Stimulated activated CD8-positive, alpha-beta memory T cell treated with anti-CD3 and anti-CD28 coated beads, Interleukin-15, amount 100 ng/mL, for 48 hours (primary cell): Measurements from ENCODE around the gene B4GAT1.

Source experiments
- DNase-seq, 2 donors: peaks; one replicate each; pipeline ENCODE4 v3.0.0-alpha.2; 2020; ENCODE audit warnings: low read depth in 2 of 2

The B4GAT1 gene

DNA sequence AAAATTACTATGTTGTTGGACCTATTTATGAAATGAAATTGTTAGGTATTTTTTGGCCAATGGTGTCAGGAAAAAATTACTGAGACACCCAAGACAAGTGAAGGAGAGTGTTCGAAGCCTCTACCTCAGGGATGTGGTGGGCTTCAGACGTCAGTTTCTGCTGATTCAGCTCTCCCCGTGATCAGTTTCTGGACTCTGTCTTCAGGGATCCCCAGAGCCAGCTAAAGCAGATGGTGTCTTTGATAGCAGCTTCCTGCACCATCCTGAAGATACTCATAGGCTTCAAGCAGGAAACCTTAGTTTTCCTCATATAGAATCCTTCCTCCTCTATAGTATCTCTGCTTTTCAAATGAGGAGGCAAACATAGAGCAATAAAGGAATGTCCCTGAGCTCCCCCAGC is 38.0 kb downstream of the B4GAT1 start:
- no peak for DNase-seq

DNA sequence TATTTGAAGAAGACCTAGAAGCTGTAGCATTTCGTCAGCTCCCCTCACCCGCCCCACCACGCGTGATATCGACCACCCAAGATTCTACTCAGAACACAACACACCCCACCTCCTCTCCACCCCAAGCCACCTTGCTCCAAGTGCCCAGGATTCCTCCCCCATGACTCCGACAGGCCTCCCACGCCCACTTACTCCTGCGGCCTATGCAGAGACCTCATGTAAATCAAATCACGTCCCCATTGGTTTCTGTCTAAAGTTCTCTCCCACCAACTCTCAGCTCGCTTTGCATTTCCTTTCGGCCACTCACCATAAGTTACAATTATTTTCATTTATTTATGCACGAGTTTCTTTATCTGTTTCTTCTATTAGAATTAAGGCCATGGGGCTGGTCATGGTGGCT is 44.8 kb downstream of the B4GAT1 start:
- no peak for DNase-seq

DNA sequence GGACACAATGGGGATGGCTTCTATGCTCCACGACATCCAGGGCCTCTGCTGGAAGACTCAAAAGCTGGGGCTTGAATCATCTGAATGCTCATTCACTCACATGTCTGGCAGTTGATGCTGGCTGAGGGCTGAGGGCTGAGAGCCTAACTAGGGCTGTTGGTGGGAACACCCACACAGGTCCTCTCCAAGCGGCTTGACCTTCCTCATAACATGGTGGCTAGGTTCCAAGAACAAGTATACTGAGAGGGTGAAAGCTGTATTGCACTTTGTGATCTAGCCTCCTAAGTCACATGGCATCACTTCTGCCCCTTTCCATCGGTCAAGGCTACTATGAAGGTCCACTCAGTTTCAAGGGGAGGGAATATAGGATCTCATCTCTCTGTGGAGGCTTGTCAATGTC is 48.2 kb downstream of the B4GAT1 start:
- DNase-seq: no peak

DNA sequence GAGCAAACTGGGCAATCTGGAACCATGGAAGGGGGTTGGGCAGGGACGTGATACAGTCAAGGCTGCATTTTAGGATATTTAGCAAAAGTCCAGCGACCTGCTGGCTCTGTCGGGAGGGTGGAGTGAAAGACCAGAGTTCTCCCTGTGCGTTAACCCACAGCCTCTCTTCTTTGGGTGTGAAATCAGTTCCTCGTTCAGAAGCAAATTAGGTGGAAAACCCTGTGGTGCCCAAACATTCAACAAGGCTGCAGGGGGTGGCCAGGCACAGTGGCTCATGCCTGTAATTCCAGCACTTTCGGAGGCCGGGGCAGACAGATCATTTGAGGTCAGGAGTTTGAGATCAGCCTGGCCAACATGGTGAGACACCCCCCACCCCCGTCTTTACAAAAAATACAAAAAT is 49.8 kb downstream of the B4GAT1 start:
- DNase-seq: no peak
